ENCODE data around the gene RAD51B.
"Not testable (repeated sequence)": the region's sequence is repeated elsewhere in the genome, so short reads cannot be mapped to it uniquely, and the experiment has no call there.

RAD51B gene

GRCh38 chr14:67984274-67984673 lies 164.7 kb downstream of the RAD51B start:
- DNase-seq (ENCODE audit: low read depth in 2 of 2), result no peak

DNA sequence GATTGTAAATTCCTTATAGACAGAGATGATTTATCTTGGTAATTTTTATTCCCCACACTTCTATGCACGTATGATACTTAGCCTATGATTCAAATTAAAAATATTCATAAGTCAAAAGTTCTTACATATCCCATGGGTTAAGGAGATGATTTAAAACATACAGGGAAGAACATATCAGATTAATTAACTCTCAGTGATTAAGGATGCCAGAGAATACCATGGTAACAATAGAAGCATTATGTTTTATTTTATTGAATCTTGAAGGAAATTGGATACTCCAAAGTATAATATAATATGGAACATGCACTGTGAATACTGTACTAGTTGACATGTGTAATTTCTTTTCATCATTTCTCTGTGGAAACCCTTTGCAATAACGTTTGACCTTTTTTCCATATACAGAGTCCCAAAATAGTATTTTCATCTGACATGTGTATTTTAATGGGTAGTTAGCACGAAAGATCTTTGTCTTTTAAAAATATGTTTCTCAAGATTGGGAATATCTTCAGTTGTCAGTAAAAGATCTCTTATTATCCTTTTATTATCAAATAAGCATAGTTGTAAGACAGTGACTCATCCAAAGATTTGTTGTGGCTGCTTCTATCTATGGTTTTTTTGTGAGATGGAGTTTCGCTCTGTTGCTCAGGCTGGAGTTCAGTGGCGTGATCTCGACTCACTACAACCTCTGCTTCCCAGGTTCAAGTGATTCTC lies 166.7 kb downstream of the RAD51B start:
- no peak for TF ChIP-seq CTCF (IDR thresholded peaks at IDR 0.05; ENCODE audit: low read depth, low read length)
- no peak overlapping the region for H3K4me3 ChIP-seq (replicated peaks in 1 of 2; ENCODE audit: low read depth in 2 of 2, low read length in 2 of 2)
- peak in 1 of 2 donors; percentile 59 for DNase-seq (ENCODE audit: low read depth in 2 of 2)

More at GRCh38 chr14:67984274-67984673, 164.7 kb downstream of the RAD51B start:
- no peak for TF ChIP-seq CTCF (IDR thresholded peaks at IDR 0.05; ENCODE audit: low read depth, low read length)
- H3K4me3 ChIP-seq (replicated peaks in 1 of 2; ENCODE audit: low read depth in 2 of 2, low read length in 2 of 2), result no peak overlapping the region

DNA sequence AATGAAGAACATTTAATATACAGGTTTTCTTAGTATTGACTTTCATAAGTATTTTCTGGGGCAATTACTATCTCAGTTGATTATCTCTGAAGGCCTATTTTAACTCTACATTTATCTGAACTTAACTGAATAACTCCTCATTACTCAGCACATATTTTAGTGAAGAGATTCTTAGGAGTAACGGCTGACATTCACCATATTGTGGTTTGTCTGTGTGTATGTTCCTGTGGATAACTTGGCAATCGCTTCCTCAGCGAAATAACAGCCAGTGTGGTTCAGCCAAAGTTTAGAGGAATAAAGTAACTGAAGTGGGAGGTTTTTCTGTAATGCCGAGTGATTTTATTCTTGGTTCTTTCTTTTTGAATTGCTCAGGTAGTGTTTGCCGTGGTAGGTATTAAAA lies 168.0 kb downstream of the RAD51B start:
- peak; percentile 87 to 92 for DNase-seq (ENCODE audit: low read depth in 2 of 2)
- no peak overlapping the region for H3K4me3 ChIP-seq (replicated peaks in 1 of 2; ENCODE audit: low read depth in 2 of 2, low read length in 2 of 2)
- TF ChIP-seq CTCF (IDR thresholded peaks at IDR 0.05; ENCODE audit: low read depth, low read length), result no peak

DNA sequence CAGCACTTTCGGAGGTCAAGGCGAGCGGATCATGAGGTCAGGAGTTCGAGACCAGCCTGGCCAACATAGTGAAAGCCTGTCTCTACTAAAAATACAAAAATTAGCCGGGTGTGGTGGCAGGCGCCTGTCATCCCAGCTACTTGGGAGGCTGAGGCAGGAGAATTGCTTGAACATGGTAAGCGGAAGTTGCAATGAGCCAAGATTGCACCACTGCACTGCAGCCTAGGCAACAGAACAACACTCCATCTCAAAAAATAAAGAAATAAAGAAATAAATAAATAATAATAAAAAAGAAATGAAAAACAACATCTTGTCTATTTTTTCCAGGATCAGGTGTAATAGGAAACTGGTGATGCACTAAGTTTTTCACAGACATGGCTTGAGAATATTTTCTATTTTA lies 168.6 kb downstream of the RAD51B start:
- H3K4me3 ChIP-seq (replicated peaks in 1 of 2; ENCODE audit: low read depth in 2 of 2, low read length in 2 of 2), result not testable (repeated sequence)
- DNase-seq (ENCODE audit: low read depth in 2 of 2), result peak in 1 of 2 donors; percentile 11

- TF ChIP-seq CTCF (IDR thresholded peaks at IDR 0.05; ENCODE audit: low read depth, low read length), result no peak
- no peak for DNase-seq (ENCODE audit: low read depth in 2 of 2)
These were observed 171.0 kb downstream of the RAD51B start for GRCh38 chr14:67990576-67990975.

GRCh38 chr14:67994531-67994930 lies 175.0 kb downstream of the RAD51B start:
- TF ChIP-seq CTCF (IDR thresholded peaks at IDR 0.05; ENCODE audit: low read depth, low read length), result no peak
- no peak for DNase-seq (ENCODE audit: low read depth in 2 of 2)

More at GRCh38 chr14:67990576-67990975, 171.0 kb downstream of the RAD51B start:
- no peak overlapping the region for H3K4me3 ChIP-seq (replicated peaks in 1 of 2; ENCODE audit: low read depth in 2 of 2, low read length in 2 of 2)

DNA sequence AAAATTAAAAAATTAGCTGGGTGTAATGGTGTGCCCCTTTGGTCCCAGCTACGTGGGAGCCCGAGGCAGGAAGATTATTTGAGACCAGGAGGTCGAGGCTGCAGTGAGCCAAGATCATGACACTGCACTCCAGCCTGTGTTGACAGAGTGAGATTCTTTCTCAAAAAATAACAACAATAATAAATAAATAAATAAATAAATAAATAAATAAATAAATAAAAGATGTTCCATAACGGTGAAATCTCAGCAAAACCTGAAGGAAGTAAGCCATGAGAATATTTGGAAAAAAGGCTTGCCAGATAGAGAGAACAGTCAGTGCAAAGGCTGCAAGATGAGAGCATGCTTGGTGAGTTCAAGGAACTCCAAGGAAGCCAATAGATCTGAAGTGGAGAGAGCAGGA lies 176.7 kb downstream of the RAD51B start:
- H3K4me3 ChIP-seq (replicated peaks in 1 of 2; ENCODE audit: low read depth in 2 of 2, low read length in 2 of 2), result no peak overlapping the region
- no peak for TF ChIP-seq CTCF (IDR thresholded peaks at IDR 0.05; ENCODE audit: low read depth, low read length)
- no peak for DNase-seq (ENCODE audit: low read depth in 2 of 2)

More at GRCh38 chr14:67994531-67994930, 175.0 kb downstream of the RAD51B start:
- H3K4me3 ChIP-seq (replicated peaks in 1 of 2; ENCODE audit: low read depth in 2 of 2, low read length in 2 of 2), result no peak overlapping the region

All from cardiac fibroblast (primary cell).